GM19438 (cell line): ENCODE data around the gene TMEM273.

ENCODE experiments used
- ATAC-seq: cut with Tn5 transposase; IDR thresholded peaks from one replicate; pipeline ENCODE4 v1.9.1; 2021; ENCODE audit warnings: low read depth; ENCODE audit not compliant: unreplicated experiment

The TMEM273 gene

GRCh38 chr10:49149881-49150280 lies 38.3 kb downstream of the TMEM273 start:
- no peak for ATAC-seq

- ATAC-seq, result no peak
These were observed 44.0 kb downstream of the TMEM273 start for GRCh38 chr10:49144058-49144720.

GRCh38 chr10:49143249-49143648 lies 44.9 kb downstream of the TMEM273 start:
- ATAC-seq, result no peak

DNA sequence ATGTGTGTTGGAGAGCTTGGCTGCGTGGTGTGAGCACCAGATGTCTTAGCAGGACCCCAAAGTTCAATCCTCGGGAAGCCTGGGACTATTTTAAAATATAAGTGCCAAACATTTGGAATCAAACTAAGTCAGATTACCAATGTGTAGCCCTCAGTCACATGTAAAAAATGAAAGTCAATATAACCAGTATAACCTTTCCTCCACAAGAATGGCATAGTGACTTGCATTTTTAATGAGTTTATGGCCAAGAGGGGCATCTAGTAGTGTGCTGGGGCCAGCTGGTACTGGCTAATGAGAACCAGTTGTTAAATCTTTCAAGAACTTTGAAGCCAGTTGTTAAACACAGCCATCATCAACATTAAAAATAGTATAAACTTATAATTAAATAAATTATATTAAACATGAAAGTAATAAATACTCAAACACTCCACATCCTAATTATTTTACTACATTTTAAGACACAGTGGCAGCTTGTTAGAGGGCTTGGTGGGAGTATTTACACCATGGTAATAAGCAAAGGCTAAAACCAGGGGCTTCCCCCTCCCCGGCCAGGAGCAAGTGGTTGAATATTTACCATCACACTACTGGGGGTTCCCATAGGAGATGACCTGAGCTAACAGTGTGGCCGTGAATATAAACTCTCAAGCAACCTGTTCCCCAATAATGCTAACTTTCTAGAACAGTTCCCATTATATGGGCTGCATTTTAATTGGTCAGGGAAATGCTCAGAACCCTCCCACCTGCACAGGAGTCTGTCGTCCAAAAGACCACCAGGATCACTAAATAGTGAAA lies 46.5 kb downstream of the TMEM273 start:
- ATAC-seq, result peak; percentile 79

DNA sequence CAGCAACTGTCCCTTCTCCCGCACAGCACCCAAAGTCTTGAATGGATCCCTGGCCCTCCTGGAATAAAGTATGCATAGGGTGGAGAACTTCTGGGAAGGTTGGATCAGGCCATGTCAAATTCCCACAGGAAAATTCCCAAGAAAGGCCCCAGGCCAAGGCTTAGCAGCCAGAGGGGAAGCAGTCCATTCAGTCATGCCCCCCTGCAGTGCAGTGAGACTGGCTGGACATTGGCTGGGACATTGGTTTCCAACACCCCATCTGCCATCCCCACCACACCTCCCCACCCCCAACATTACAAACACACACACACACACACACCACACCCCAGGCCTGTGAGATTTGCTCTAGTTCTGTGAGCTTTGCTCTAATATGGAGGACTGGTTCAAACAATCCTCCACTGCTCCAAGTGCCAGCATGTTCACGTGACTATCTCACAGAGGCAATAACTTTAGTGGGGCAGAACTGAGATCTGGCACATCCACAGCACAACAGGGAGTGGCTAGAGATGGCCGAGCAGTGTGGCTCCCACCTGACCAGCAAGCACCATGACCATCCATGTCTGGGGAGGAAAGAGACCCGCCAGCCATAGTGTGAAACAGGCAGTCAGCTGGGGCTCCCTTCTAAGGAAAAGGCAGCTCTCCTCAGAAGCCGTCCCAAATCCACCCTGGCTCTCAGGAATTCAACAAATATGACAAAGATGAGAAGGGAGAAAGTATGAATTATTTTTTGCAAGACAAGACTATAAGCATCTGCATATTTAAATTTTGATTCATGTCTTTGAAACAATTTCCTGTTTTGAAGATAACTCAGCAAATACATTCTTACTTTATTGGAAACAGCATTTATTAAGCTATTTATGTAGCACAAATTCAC lies 47.6 kb downstream of the TMEM273 start:
- no peak for ATAC-seq

- ATAC-seq, result no peak
These were observed 48.4 kb downstream of the TMEM273 start for GRCh38 chr10:49139846-49140195.

GRCh38 chr10:49139028-49139845 lies 49.0 kb downstream of the TMEM273 start:
- ATAC-seq, result no peak

DNA sequence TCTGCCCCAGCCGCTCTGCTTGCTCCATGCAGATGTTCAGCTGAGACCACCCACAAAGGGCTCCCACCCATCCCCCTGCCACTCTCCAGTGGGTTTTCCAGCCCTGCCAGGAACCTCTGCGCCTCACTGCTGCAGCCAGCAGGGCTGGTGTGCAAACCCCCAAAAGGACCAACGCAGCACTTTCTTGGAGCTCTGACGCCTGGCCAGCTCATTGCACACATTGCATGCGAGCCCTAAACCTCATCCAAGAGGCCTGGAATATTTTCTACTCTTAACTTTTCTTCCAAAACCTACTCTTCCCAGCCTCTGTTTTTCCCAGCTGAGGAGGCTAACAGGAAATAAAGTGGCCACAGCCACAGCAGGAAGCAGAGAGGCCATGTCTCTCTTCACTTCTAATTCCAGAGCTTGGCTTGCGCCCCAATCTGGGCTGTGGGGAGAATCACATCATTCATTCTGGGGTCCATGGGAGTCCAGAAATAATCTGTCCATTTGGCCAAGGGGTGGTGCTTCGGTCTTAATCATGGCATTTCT lies 49.8 kb downstream of the TMEM273 start:
- ATAC-seq, result no peak

- no peak for ATAC-seq
These were observed 51.7 kb downstream of the TMEM273 start for GRCh38 chr10:49136525-49136924.

GRCh38 chr10:49135575-49136313 lies 52.4 kb downstream of the TMEM273 start:
- ATAC-seq, result peak; percentile 66

- no peak for ATAC-seq
These were observed 53.9 kb downstream of the TMEM273 start for GRCh38 chr10:49134327-49134726.

DNA sequence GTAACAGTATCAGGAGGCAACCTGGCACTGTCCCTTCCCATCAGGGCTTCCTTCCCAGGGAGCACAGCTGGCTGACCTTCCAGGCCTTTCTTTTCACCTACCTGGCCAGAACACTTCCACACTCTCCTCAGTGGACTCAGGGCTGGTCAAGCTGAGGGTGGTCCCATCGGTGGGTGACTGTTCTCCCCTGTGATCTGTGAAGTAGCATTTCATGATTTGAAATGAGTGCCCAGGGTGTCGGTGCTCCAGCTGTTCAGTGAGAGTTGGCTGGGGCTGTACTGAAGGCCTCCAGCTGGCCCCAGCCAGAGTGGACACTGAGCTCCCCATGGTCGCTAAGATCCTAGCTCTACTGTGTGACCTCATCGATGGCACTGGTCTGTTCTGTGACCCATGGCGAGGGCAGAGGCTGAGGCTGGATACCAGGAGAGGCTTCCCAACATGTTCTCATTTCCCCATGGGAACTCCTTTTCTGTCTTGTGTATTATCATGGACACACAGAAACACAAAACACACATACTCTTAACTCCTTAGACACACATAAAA lies 54.4 kb downstream of the TMEM273 start, which contains the start of gene FAM170B:
FAM170B (minus strand) TSS at position 316 of the 543 bp plus-strand sequence; CDS start at position 213, 103 bp downstream.
- ATAC-seq, result no peak

DNA sequence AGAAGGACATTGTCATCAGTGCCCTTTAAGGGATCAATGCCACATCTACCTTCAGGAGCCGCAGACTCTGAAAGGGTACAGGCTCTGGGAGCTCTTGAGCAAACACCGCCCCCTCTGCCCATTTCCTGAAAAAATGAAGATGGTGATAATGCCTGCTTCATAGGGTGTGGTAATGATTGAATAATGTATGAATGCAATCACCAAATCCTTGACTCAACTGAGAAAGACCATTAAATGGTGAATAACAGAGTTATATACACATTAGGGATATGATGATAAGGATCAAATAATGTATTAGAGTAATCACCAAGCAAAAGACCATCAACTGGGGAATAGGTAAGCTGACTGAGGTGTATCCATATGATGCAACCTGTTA lies 55.8 kb downstream of the TMEM273 start:
- no peak for ATAC-seq

DNA sequence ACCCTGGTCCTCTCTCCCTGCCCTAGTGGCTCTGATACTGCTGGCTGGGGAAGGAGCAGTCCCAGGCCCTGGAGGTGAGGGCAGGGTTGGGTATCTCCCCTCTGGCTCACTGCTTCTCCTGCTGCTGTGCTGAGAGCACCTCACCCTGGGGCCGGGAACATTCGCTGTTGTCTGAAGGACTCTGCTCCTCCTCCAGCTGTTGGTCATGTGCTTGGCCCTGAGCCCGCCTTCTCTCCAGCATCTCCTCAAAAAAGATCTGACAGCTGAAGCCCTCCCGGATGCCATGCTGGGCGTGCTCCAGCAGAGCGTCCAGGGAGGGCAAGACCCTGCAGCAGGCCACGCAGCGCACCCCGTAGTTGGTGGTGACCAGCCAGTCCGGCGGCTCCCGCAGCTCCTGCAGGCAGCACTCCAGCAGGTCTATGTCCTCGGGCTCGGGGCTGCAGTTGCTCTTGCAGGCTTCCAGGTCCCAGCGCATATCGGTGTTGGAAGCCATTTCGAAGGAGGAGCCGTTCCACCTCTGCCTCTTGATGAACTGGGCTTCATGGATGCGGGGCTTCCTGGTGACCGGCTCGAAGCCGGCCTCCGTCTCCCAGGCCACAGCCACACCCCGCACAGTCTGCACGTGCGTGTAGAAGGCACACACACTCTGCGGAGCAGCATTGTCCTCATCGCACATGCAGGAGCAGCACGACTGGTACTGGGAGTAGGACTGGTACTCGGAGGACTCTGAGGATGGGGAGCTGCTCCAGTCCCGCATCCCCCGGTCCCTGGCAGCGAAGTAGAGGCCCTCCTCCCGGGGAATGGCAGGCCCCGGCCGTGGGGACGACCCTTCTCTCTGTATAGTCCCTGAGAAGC lies 56.5 kb downstream of the TMEM273 start:
- no peak for ATAC-seq

GRCh38 chr10:49129376-49129775 lies 58.8 kb downstream of the TMEM273 start:
- no peak for ATAC-seq

DNA sequence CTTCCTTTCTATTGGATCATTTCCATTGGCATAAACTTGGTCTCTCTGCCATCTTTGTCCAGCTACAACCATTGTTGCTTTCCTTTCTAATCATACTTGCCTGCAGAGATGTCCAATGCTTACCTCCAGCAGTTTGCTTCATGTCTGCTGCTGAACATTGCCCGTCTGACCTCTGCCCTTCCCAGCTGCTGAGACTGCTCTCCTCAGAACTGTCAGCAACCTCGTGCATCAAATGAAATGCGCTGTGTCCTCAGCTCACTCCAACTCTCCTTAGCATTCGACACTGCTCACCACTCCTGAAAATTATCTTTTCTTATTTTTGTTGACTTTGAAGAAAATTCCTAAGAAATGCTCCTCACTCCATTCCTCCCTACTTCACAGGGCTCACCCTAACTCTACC lies 59.3 kb downstream of the TMEM273 start:
- ATAC-seq, result no peak

GRCh38 chr10:49123981-49124950 lies 63.9 kb downstream of the TMEM273 start:
- peak; percentile 80 for ATAC-seq
